PC-9 (cell line): ENCODE results near the gene SPINT2. TPM values are rescaled to one million over a fixed set of nuclear protein-coding genes. Genes with fewer than 3 reads are reported as not detected.
A peak's percentile ranks its signal among the peaks of the same experiment; 100 is the strongest.

Source experiments
- BruUV-seq: library from RNA; stranded (reverse); fragments of 400-500 nt; replicated peaks from 2 replicates; lab custom pipeline; 2021; lab: Mats Ljungman, UMichigan
- CTCF ChIA-PET: fragments of 300-600 bp; sonication (Branson Sonifier 250); formaldehyde crosslinking; loops from one replicate; lab custom pipeline; 2022; ENCODE audit warnings: antibody characterized with exemption; lab: Charles Lee
- POLR2A ChIA-PET: fragments of 300-600 bp; sonication (Branson Sonifier 250); formaldehyde crosslinking; loops from one replicate; lab custom pipeline; 2022; ENCODE audit warnings: antibody characterized with exemption; ENCODE audit not compliant: unreplicated experiment; lab: Charles Lee
- DNase-seq, 2 experiments: peaks; one replicate each; pipeline versions ENCODE4 v3.0.0 to v3.0.0-alpha.2; 2015 to 2022; ENCODE audit warnings: mixed read lengths in 1 of 2
- H2AFZ ChIP-seq: fragments of 200-600 bp; sonication (generic); 2 replicates; pipeline ENCODE4 v1.8.1; 2017; ENCODE audit warnings: antibody characterized with exemption
- H3F3A ChIP-seq: fragments of 200-600 bp; sonication (generic); 2 replicates; pipeline ENCODE4 v1.8.1; 2017; ENCODE audit warnings: antibody characterized with exemption, mild to moderate bottlenecking, low read depth; ENCODE audit not compliant: insufficient read depth
- H3K27ac ChIP-seq: fragments of 200-600 bp; sonication (generic); 2 replicates; pipeline ENCODE4 v1.6.1; 2016; ENCODE audit warnings: mixed run types
- H3K27me3 ChIP-seq: fragments of 200-600 bp; sonication (generic); 2 replicates; pipeline ENCODE4 v1.6.1; 2016; ENCODE audit warnings: low read depth, mixed run types; ENCODE audit not compliant: insufficient read depth
- H3K36me3 ChIP-seq: fragments of 200-600 bp; sonication (generic); 2 replicates; pipeline ENCODE4 v1.6.1; 2016; ENCODE audit warnings: low read depth, mixed run types
- H3K4me1 ChIP-seq: fragments of 200-600 bp; sonication (generic); replicated peaks from 2 replicates; pipeline ENCODE4 v1.6.1; 2016; ENCODE audit warnings: mixed run types; ENCODE audit not compliant: insufficient read depth
- H3K4me2 ChIP-seq: fragments of 200-600 bp; sonication (generic); 2 replicates; pipeline ENCODE4 v1.6.1; 2017; ENCODE audit warnings: mixed run types
- H3K4me3 ChIP-seq: fragments of 200-600 bp; sonication (generic); 2 replicates; pipeline ENCODE4 v1.6.1; 2016; ENCODE audit warnings: mixed run types
- H3K79me2 ChIP-seq: fragments of 200-600 bp; sonication (generic); 2 replicates; pipeline ENCODE4 v1.6.1; 2017; ENCODE audit warnings: low read depth, mixed run types
- H3K9me2 ChIP-seq: fragments of 200-600 bp; sonication (generic); 2 replicates; pipeline ENCODE4 v1.8.1; 2017; ENCODE audit warnings: mild to moderate bottlenecking; ENCODE audit not compliant: insufficient read depth
- H3K9me3 ChIP-seq: fragments of 200-600 bp; sonication (generic); 2 replicates; pipeline ENCODE4 v1.8.1; 2016; ENCODE audit warnings: low read depth; ENCODE audit not compliant: insufficient read depth
- H4K20me1 ChIP-seq: fragments of 200-600 bp; sonication (generic); 2 replicates; pipeline ENCODE4 v1.8.1; 2017; ENCODE audit not compliant: insufficient read depth
- EZH2 ChIP-seq: fragments of 200-600 bp; sonication (generic); IDR thresholded peaks from 2 replicates; pipeline ENCODE4 v1.8.0; 2017; ENCODE audit warnings: antibody characterized with exemption, low read depth
- intact Hi-C: fragments of 100-400 bp; cut with micrococcal nuclease; formaldehyde crosslinking; loops from one replicate; pipeline ENCODE4 v1.10.0; 2022; ENCODE audit not compliant: unreplicated experiment
- total RNA-seq: library from RNA; stranded (reverse); gene quantifications from 2 replicates; pipeline ENCODE4 v1.2.3, GENCODE V29; 2021
- TF ChIP-seq, protein P1 (sequence below): fragments of 200-600 bp; sonication (generic); conservative IDR thresholded peaks from 2 replicates; pipeline ENCODE4 v1.6.1; 2017; ENCODE audit warnings: mixed run types, antibody characterized with exemption, mild to moderate bottlenecking, moderate library complexity

SPINT2 gene
- total RNA-seq, 1 experiment from 2014 or later, result 1,019 TPM

DNA sequence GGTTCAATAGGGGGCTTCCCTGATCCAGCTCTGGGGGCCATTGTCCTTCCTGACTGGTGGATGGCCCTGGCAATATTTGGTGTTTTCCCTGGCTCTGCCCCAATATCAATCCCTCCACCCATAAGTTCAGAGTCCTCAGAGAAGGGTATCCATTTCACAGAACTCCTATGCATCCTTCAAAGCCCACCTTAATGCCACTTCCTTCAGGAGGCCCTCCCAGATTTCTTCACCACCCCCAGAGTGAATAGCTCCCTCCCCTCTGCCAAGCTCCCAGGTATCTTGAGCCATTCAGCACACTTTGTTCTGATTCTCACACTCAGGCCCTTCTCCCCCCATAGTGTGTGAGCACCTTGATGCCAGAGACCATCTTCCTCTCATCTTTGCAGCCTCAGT is 13.9 kb upstream of the SPINT2 start:
- Histone ChIP-seq H4K20me1 (no peaks in the 10 kb centered on the region), H3K4me1 (peaks cover 9% of the 10 kb centered on the region), H3K9me3 (no peaks in the 10 kb centered on the region), H3K4me2 (0 out of 2 replicates have a peak overlapping the region, but pooled peaks have one; percentile 19), H3F3A (peaks cover 15% of the 10 kb centered on the region; the same call in 1 of the 2 replicates), H3K79me2 (no peaks in the 10 kb centered on the region), H3K36me3 (no peaks in the 10 kb centered on the region), H3K9me2 (no peaks in the 10 kb centered on the region), H3K27ac (no peak overlapping the region), H3K27me3 (no peaks in the 10 kb centered on the region), H3K4me3 (no peak overlapping the region), H2AFZ (no peak overlapping the region)
- TF ChIP-seq EZH2, result no peak
- TF ChIP-seq, protein P1, sequence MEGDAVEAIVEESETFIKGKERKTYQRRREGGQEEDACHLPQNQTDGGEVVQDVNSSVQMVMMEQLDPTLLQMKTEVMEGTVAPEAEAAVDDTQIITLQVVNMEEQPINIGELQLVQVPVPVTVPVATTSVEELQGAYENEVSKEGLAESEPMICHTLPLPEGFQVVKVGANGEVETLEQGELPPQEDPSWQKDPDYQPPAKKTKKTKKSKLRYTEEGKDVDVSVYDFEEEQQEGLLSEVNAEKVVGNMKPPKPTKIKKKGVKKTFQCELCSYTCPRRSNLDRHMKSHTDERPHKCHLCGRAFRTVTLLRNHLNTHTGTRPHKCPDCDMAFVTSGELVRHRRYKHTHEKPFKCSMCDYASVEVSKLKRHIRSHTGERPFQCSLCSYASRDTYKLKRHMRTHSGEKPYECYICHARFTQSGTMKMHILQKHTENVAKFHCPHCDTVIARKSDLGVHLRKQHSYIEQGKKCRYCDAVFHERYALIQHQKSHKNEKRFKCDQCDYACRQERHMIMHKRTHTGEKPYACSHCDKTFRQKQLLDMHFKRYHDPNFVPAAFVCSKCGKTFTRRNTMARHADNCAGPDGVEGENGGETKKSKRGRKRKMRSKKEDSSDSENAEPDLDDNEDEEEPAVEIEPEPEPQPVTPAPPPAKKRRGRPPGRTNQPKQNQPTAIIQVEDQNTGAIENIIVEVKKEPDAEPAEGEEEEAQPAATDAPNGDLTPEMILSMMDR, result no peak
- intact Hi-C loops, result no loop called here
- ChIA-PET CTCF (no interaction called here), POLR2A (no interaction called here)
- no TSS peak for BruUV-seq
- no peak for DNase-seq

DNA sequence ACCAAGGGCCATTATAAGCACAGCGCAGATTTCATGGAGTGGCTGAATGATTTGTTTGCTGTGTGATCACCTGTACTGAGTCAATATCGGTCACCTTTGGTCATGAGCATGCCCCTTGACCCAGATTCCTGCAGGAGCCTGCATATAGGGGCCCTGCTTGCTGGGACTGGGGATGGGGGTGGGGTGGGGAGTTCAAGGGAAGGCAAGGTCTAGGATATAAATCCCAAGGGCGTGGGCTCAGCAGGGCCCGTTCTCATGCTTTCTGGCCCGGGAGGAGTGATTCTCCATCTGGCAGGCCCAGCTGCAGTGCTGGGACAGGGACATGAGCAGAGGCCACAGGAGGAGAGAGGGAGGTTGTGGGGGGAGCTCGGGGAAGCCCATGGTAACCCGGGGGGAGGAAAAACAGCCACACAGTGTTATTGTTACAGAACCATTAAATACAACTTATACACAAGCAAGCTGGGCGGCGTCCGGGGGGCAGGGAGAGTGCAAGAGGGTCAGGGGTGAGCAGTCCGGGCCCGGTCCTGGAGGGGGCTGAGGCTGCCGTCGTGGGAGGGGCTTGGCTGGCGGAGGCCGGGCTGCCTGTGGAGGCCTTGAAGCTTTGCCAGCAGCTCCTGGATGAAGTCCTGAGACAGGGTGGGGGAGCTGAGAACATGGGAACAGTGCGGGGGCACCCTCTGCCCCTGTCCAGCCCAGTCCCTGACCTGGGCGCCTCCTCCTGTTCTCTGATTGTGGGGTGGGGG is 13.4 kb upstream of the SPINT2 start:
- ChIA-PET POLR2A (no interaction called here), CTCF (no interaction called here)
- no peaks in the 10 kb centered on the region for H3K27me3 ChIP-seq
- no peaks in the 10 kb centered on the region for H3K36me3 ChIP-seq
- no peaks in the 10 kb centered on the region for H4K20me1 ChIP-seq
- no TSS peak for BruUV-seq
- no peak overlapping the region for H3K27ac ChIP-seq
- H3K9me2 ChIP-seq, result no peaks in the 10 kb centered on the region
- TF ChIP-seq, protein P1, result no peak
- no peak for TF ChIP-seq EZH2
- no peaks in the 10 kb centered on the region for H3K79me2 ChIP-seq
- peaks cover 9% of the 10 kb centered on the region for H3K4me1 ChIP-seq
- H2AFZ ChIP-seq, result no peak overlapping the region
- intact Hi-C loops, result no loop called here
- 0 out of 2 replicates have a peak overlapping the region, but pooled peaks have one; percentile 19 for H3K4me2 ChIP-seq
- peaks cover 10% of the 10 kb centered on the region; the same call in 1 of the 2 replicates for H3F3A ChIP-seq
- no peak overlapping the region for H3K4me3 ChIP-seq
- DNase-seq, result no peak
- H3K9me3 ChIP-seq, result no peaks in the 10 kb centered on the region

DNA sequence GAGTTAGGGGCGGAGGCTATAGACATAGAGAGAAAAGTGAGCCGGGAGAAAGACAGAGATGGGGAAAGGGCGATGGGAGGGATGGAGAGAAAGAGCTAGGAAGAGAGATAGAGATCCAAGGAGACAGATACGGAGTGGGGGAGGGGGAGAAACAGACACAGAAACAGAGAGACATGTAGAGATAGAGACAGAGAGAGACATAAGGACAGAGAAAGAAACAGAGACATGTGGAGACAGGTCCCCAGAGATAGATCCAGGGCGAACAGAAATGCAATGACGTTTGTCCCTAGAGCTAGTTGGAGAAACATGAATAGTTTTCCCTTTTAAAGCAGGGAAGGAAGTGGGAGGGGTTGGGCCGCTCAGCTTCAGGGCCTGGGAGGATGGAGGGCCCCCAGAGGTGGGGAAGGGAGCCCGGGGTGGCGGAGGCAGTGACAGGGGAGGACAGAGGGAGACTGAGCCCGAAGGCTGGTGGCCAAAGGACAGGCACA is 12.8 kb upstream of the SPINT2 start:
- BruUV-seq, result no TSS peak
- H3K27ac ChIP-seq, result no peak overlapping the region
- H3K4me3 ChIP-seq, result no peak overlapping the region
- ChIA-PET POLR2A (no interaction called here), CTCF (no interaction called here)
- H3K36me3 ChIP-seq, result no peaks in the 10 kb centered on the region
- peaks cover 7% of the 10 kb centered on the region; the same call in 1 of the 2 replicates for H3F3A ChIP-seq
- no peak for TF ChIP-seq EZH2
- TF ChIP-seq, protein P1, result no peak
- no peaks in the 10 kb centered on the region for H3K79me2 ChIP-seq
- no peaks in the 10 kb centered on the region for H3K9me3 ChIP-seq
- H3K27me3 ChIP-seq, result no peaks in the 10 kb centered on the region
- H4K20me1 ChIP-seq, result no peaks in the 10 kb centered on the region
- H3K4me1 ChIP-seq, result peaks cover 9% of the 10 kb centered on the region
- H3K9me2 ChIP-seq, result no peaks in the 10 kb centered on the region
- H2AFZ ChIP-seq, result no peak overlapping the region
- H3K4me2 ChIP-seq, result no peak overlapping the region
- intact Hi-C loops, result no loop called here
- DNase-seq, result no peak
